MM.1S (cell line): ENCODE data around the gene CAPN8.

Source experiments
- DNase-seq: peaks from one replicate; pipeline ENCODE4 v3.0.0-alpha.2; 2015
- H2AFZ ChIP-seq: fragments of 300-600 bp; sonication (generic); 2 replicates; pipeline ENCODE4 v1.6.0; 2016; ENCODE audit warnings: antibody characterized with exemption, low read length
- H3F3A ChIP-seq: fragments of 300-600 bp; sonication (generic); 2 replicates; pipeline ENCODE4 v1.6.1; 2016; ENCODE audit warnings: mild to moderate bottlenecking, antibody characterized with exemption, low read length, moderate library complexity, mixed read lengths; ENCODE audit not compliant: insufficient read depth
- H3K27ac ChIP-seq: fragments of 300-600 bp; sonication (generic); 2 replicates; pipeline ENCODE4 v1.5.1; 2016; ENCODE audit warnings: mild to moderate bottlenecking, low read length
- H3K27me3 ChIP-seq: fragments of 300-600 bp; sonication (generic); replicated peaks from 2 replicates; pipeline ENCODE4 v1.6.0; 2016; ENCODE audit warnings: low read length; ENCODE audit not compliant: insufficient read depth
- H3K36me3 ChIP-seq: fragments of 300-600 bp; sonication (generic); replicated peaks from 2 replicates; pipeline ENCODE4 v1.6.1; 2016; ENCODE audit warnings: mild to moderate bottlenecking, low read length, mixed read lengths; ENCODE audit not compliant: insufficient read depth
- H3K4me1 ChIP-seq: fragments of 300-600 bp; sonication (generic); 2 replicates; pipeline ENCODE4 v1.6.1; 2016; ENCODE audit warnings: low read length, mixed read lengths
- H3K4me2 ChIP-seq: fragments of 300-600 bp; sonication (generic); 2 replicates; pipeline ENCODE4 v1.6.0; 2016; ENCODE audit warnings: low read depth, low read length
- H3K4me3 ChIP-seq: fragments of 300-600 bp; sonication (generic); 2 replicates; pipeline ENCODE4 v1.5.1; 2016; ENCODE audit warnings: low read length, mixed read lengths
- H3K79me2 ChIP-seq: fragments of 300-600 bp; sonication (generic); 2 replicates; pipeline ENCODE4 v1.6.1; 2016; ENCODE audit warnings: mixed run types, low read length, mixed read lengths
- H3K9ac ChIP-seq: fragments of 300-600 bp; sonication (generic); 2 replicates; pipeline ENCODE4 v1.6.1; 2016; ENCODE audit warnings: low read length, mixed read lengths
- H3K9me2 ChIP-seq: fragments of 300-600 bp; sonication (generic); replicated peaks from 2 replicates; pipeline ENCODE4 v1.6.1; 2016; ENCODE audit warnings: mild to moderate bottlenecking, low read length, mixed read lengths; ENCODE audit not compliant: insufficient read depth
- H3K9me3 ChIP-seq: fragments of 300-600 bp; sonication (generic); replicated peaks from 2 replicates; pipeline ENCODE4 v1.6.1; 2016; ENCODE audit warnings: mild to moderate bottlenecking, low read length, mixed read lengths; ENCODE audit not compliant: insufficient read depth
- H4K20me1 ChIP-seq: fragments of 300-600 bp; sonication (generic); 2 replicates; pipeline ENCODE4 v1.6.1; 2016; ENCODE audit warnings: mild to moderate bottlenecking, low read length, moderate library complexity, mixed read lengths; ENCODE audit not compliant: insufficient read depth
- CTCF ChIP-seq: fragments of 300-600 bp; sonication (generic); IDR thresholded peaks from 2 replicates; pipeline ENCODE4 v1.5.1; 2016; ENCODE audit warnings: antibody characterized with exemption, low read length, mixed read lengths
- EZH2 ChIP-seq: fragments of 300-600 bp; sonication (generic); optimal IDR thresholded peaks from 2 replicates; pipeline ENCODE3; 2017; ENCODE audit warnings: low read depth, mild to moderate bottlenecking, antibody characterized with exemption, low read length, mixed read lengths
- EZH2phosphoT487 ChIP-seq: fragments of 300-600 bp; sonication (generic); IDR thresholded peaks from 2 replicates; pipeline ENCODE4 v1.6.1; 2018; ENCODE audit warnings: antibody characterized with exemption, low read length

CAPN8 gene

GRCh38 chr1:223649222-223649621, 16.3 kb downstream of the CAPN8 start:
- Histone ChIP-seq H3K4me2 (no peak overlapping the region), H3K9me3 (no peaks in the 10 kb centered on the region), H3K79me2 (no peaks in the 10 kb centered on the region), H3K27me3 (peaks cover 4% of the 10 kb centered on the region), H4K20me1 (no peaks in the 10 kb centered on the region), H3F3A (no peaks in the 10 kb centered on the region), H3K27ac (no peak overlapping the region), H2AFZ (no peak overlapping the region), H3K9ac (no peak overlapping the region), H3K9me2 (no peaks in the 10 kb centered on the region; the same call in 1 of the 2 replicates), H3K36me3 (no peaks in the 10 kb centered on the region), H3K4me3 (no peak overlapping the region), H3K4me1 (no peaks in the 10 kb centered on the region)
- TF ChIP-seq CTCF: no peak
- DNase-seq: no peak

- no peak overlapping the region for H2AFZ ChIP-seq
- TF ChIP-seq CTCF (no peak), EZH2phosphoT487 (no peak), EZH2 (no peak)
- H3K27ac ChIP-seq: no peak overlapping the region
- no peaks in the 10 kb centered on the region for H3K9me3 ChIP-seq
- DNase-seq: no peak
- H3K4me2 ChIP-seq: no peak overlapping the region
- no peaks in the 10 kb centered on the region for H4K20me1 ChIP-seq
- H3K36me3 ChIP-seq: no peaks in the 10 kb centered on the region
- no peaks in the 10 kb centered on the region for H3K4me1 ChIP-seq
- no peaks in the 10 kb centered on the region for H3F3A ChIP-seq
- no peak overlapping the region for H3K9ac ChIP-seq
- peaks cover 22% of the 10 kb centered on the region for H3K27me3 ChIP-seq
- no peak overlapping the region for H3K4me3 ChIP-seq
- no peaks in the 10 kb centered on the region for H3K79me2 ChIP-seq
- H3K9me2 ChIP-seq: no peaks in the 10 kb centered on the region; the same call in 1 of the 2 replicates
Measured at GRCh38 chr1:223647249-223647648, 18.3 kb downstream of the CAPN8 start.

GRCh38 chr1:223645903-223646302, 19.6 kb downstream of the CAPN8 start:
- Histone ChIP-seq H3F3A (no peaks in the 10 kb centered on the region), H2AFZ (no peak overlapping the region), H4K20me1 (no peaks in the 10 kb centered on the region), H3K4me1 (no peaks in the 10 kb centered on the region), H3K79me2 (no peaks in the 10 kb centered on the region), H3K4me3 (no peak overlapping the region), H3K27ac (no peak overlapping the region), H3K36me3 (no peaks in the 10 kb centered on the region), H3K9ac (no peak overlapping the region), H3K9me2 (no peaks in the 10 kb centered on the region; the same call in 1 of the 2 replicates), H3K27me3 (peaks cover 36% of the 10 kb centered on the region), H3K4me2 (no peak overlapping the region), H3K9me3 (no peaks in the 10 kb centered on the region)
- DNase-seq: no peak
- TF ChIP-seq CTCF (no peak), EZH2 (no peak), EZH2phosphoT487 (no peak)

- Histone ChIP-seq H3K4me2 (no peak overlapping the region), H3K4me1 (peaks cover 6% of the 10 kb centered on the region), H3K4me3 (no peak overlapping the region), H3K79me2 (no peaks in the 10 kb centered on the region), H3K27ac (no peak overlapping the region), H3K9me3 (no peaks in the 10 kb centered on the region), H3F3A (no peaks in the 10 kb centered on the region), H3K9ac (no peak overlapping the region), H3K9me2 (no peaks in the 10 kb centered on the region; the same call in 1 of the 2 replicates), H3K27me3 (peaks cover 65% of the 10 kb centered on the region), H4K20me1 (no peaks in the 10 kb centered on the region), H2AFZ (no peak overlapping the region), H3K36me3 (no peaks in the 10 kb centered on the region)
- TF ChIP-seq EZH2: no peak
- no peak for DNase-seq
Measured at GRCh38 chr1:223642237-223642636, 23.3 kb downstream of the CAPN8 start.
